Breast epithelium (tissue), 3 donors: ENCODE measurements around the gene CELF5.

Source experiments
- POLR2A ChIP-seq: fragments of 450-650 bp; IDR thresholded peaks from one replicate; pipeline ENCODE4 v1.6.1; 2016; ENCODE audit warnings: antibody characterized with exemption, mild to moderate bottlenecking, moderate library complexity
- POLR2AphosphoS5 ChIP-seq, 3 donors: sonication (generic); formaldehyde crosslinking; IDR thresholded peaks; one replicate each; pipeline ENCODE4 v1.6.1; 2017; ENCODE audit warnings: antibody characterized with exemption in 3 of 3
- TF ChIP-seq, protein P1 (sequence below), 3 donors: fragments of 450-650 bp; IDR thresholded peaks; one replicate each; pipeline ENCODE4 v1.5.1; 2016 to 2017; ENCODE audit warnings: antibody characterized with exemption in 3 of 3, mild to moderate bottlenecking in 3 of 3, moderate library complexity in 3 of 3

DNA sequence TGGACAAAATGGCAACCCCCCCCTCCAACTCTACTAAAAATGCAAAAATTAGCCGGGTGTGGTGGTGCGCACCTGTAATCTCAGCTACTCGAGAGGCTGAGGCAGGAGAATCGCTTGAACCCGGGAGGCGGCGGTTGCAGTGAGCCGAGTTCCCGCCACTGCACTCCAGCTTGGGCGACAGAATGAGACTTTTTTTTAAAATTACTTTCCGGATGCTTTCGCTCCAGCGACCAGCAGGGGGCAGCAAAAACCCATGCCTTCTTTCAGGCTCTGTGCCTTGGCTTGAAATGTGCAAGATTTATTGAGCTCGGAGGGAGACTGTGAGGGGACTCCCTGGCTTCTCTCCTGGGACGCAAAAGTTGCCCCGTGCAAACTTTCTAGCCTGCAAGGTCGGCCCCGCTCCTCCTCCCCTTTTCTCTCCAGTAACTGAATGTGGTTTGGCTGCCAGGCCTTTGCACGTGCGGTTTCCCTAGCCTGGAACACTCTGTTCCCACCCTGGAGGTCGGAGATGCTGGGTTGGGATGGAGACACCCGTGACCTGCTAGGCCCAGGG lies 80.5 kb downstream of the CELF5 start:
- TF ChIP-seq, protein P1, sequence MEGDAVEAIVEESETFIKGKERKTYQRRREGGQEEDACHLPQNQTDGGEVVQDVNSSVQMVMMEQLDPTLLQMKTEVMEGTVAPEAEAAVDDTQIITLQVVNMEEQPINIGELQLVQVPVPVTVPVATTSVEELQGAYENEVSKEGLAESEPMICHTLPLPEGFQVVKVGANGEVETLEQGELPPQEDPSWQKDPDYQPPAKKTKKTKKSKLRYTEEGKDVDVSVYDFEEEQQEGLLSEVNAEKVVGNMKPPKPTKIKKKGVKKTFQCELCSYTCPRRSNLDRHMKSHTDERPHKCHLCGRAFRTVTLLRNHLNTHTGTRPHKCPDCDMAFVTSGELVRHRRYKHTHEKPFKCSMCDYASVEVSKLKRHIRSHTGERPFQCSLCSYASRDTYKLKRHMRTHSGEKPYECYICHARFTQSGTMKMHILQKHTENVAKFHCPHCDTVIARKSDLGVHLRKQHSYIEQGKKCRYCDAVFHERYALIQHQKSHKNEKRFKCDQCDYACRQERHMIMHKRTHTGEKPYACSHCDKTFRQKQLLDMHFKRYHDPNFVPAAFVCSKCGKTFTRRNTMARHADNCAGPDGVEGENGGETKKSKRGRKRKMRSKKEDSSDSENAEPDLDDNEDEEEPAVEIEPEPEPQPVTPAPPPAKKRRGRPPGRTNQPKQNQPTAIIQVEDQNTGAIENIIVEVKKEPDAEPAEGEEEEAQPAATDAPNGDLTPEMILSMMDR (IDR thresholded peaks at IDR 0.05): peak; percentile 76 to 91 (median 87)
- TF ChIP-seq POLR2A (no peak), POLR2AphosphoS5 (IDR thresholded peaks at IDR 0.05) (peak in 2 of 3 donors; percentile 44 to 48)
